Esophagus muscularis mucosa (tissue), 3 donors: ENCODE results near the gene MAGI3.

Experiments
- CTCF ChIP-seq, 3 experiments: fragments of 200-600 bp in 2 of 3; fragments of 450-650 bp in 1 of 3; sonication (generic) in 2 of 3; IDR thresholded peaks; one replicate each; pipeline ENCODE4 v1.5.1; 2017 to 2019; ENCODE audit warnings: antibody characterized with exemption in 3 of 3, mild to moderate bottlenecking in 2 of 3, moderate library complexity in 1 of 3
- POLR2A ChIP-seq: fragments of 450-650 bp; IDR thresholded peaks from one replicate; pipeline ENCODE4 v1.6.1; 2017; ENCODE audit warnings: antibody characterized with exemption, moderate library complexity, mild to moderate bottlenecking, low read depth
- POLR2AphosphoS5 ChIP-seq, 2 donors: sonication (generic); formaldehyde crosslinking; IDR thresholded peaks; one replicate each; pipeline ENCODE4 v1.6.1; 2017; ENCODE audit warnings: antibody characterized with exemption in 2 of 2

GRCh38 chr1:113508364-113509164, 118.2 kb downstream of the MAGI3 start:
- TF ChIP-seq POLR2AphosphoS5 (IDR thresholded peaks at IDR 0.05) = no peak
- no peak for TF ChIP-seq CTCF (IDR thresholded peaks at IDR 0.05)
- TF ChIP-seq POLR2A = no peak
